Measurements from ENCODE around the gene TSPY1. TPM values are rescaled to one million over a fixed set of nuclear protein-coding genes. Genes with fewer than 3 reads are reported as not detected.

TSPY1 gene
- total RNA-seq: not detected

GRCh38 chrY:9466655-9467054, at the start of gene TSPY1:
Gene TSPY1, plus strand, starts transcription at chrY:9466955. Its CDS starts 46 bp downstream, at chrY:9467001.

GRCh38 chrY:9486967-9487366, 20.2 kb downstream of the TSPY1 start, which contains the start of gene TSPY9:
Gene TSPY9, plus strand, starts transcription at chrY:9487267. Its CDS starts 46 bp downstream, at chrY:9487313.

Other genes with a start within 250 kb of the TSPY1 start
- not detected for gene TSPY4, start 129.5 kb upstream of the TSPY1 start, total RNA-seq
- not detected for gene TSPY8, start 109.2 kb upstream of the TSPY1 start, total RNA-seq
- gene TSPY3, start 68.5 kb upstream of the TSPY1 start, total RNA-seq: not detected
- gene TSPY9, start 20.3 kb downstream of the TSPY1 start, total RNA-seq: not detected
- gene TSPY10, start 60.9 kb downstream of the TSPY1 start, total RNA-seq: not detected

Data from metanephros (tissue), 1 donor.